ENCODE results near the gene PDCD1LG2.

DNA sequence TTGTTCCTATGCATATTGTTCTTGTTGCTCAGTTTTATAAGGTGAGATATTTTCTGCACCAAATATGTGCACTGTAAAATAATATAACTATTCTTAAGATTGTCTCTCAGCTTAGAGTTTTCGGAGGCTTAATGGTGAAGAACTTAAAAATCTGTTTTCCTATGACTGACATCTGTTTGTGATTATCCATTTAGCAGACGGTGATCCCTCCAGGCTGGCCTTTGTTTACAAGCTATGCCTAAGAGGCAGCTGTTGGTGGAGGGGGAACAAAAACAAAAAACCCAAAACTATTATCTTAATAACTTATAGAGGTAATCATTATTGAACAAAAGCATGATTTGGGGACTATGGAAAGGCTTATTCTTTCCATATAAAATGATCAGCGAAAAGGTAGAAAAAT, 658 bp downstream of the PDCD1LG2 start:
- TF ChIP-seq, protein P1, sequence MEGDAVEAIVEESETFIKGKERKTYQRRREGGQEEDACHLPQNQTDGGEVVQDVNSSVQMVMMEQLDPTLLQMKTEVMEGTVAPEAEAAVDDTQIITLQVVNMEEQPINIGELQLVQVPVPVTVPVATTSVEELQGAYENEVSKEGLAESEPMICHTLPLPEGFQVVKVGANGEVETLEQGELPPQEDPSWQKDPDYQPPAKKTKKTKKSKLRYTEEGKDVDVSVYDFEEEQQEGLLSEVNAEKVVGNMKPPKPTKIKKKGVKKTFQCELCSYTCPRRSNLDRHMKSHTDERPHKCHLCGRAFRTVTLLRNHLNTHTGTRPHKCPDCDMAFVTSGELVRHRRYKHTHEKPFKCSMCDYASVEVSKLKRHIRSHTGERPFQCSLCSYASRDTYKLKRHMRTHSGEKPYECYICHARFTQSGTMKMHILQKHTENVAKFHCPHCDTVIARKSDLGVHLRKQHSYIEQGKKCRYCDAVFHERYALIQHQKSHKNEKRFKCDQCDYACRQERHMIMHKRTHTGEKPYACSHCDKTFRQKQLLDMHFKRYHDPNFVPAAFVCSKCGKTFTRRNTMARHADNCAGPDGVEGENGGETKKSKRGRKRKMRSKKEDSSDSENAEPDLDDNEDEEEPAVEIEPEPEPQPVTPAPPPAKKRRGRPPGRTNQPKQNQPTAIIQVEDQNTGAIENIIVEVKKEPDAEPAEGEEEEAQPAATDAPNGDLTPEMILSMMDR (IDR thresholded peaks at IDR 0.05): no peak
- no peak for TF ChIP-seq POLR2A (IDR thresholded peaks at IDR 0.05)

Measured in thyroid gland (tissue), 4 donors.